Measurements from ENCODE around the gene GNAQ.

GRCh38 chr9:77847626-77848025 is 184.0 kb downstream of the GNAQ start:
- TF ChIP-seq CTCF (IDR thresholded peaks at IDR 0.05 in 8 of 11, conservative IDR thresholded peaks at IDR 0.05 in 3 of 11), result no peak
- TF ChIP-seq POLR2AphosphoS5 (IDR thresholded peaks at IDR 0.05), result no peak
- TF ChIP-seq POLR2A (IDR thresholded peaks at IDR 0.05), result no peak
